Stimulated activated naive CD4-positive, alpha-beta T cell treated with Interleukin-2 at 50 U/mL for 16 hours (primary cell): ENCODE data around the gene ANXA3.

Experiments
- DNase-seq: peaks from one replicate; lab custom pipeline; 2025; lab: John Stamatoyannopoulos, UW

ANXA3 gene

GRCh38 chr4:78611215-78611558 lies 59.6 kb downstream of the ANXA3 start:
- DNase-seq = no peak

GRCh38 chr4:78612398-78613178 lies 61.0 kb downstream of the ANXA3 start:
- DNase-seq = no peak

GRCh38 chr4:78613522-78614321 lies 62.2 kb downstream of the ANXA3 start:
- DNase-seq = no peak

GRCh38 chr4:78616046-78616498 lies 64.5 kb downstream of the ANXA3 start:
- no peak for DNase-seq

- no peak for DNase-seq
Observed at GRCh38 chr4:78618436-78618835, 66.9 kb downstream of the ANXA3 start.

GRCh38 chr4:78621395-78621794 lies 69.8 kb downstream of the ANXA3 start:
- no peak for DNase-seq

GRCh38 chr4:78622253-78622979 lies 70.8 kb downstream of the ANXA3 start:
- DNase-seq = no peak

- DNase-seq = no peak
Observed at GRCh38 chr4:78624048-78624447, 72.5 kb downstream of the ANXA3 start.

- no peak for DNase-seq
Observed at GRCh38 chr4:78625073-78625472, 73.5 kb downstream of the ANXA3 start.

- DNase-seq = no peak
Observed at GRCh38 chr4:78627046-78627965, 75.7 kb downstream of the ANXA3 start.

- DNase-seq = no peak
Observed at GRCh38 chr4:78627966-78628678, 76.6 kb downstream of the ANXA3 start.

GRCh38 chr4:78629991-78630541 lies 78.5 kb downstream of the ANXA3 start:
- DNase-seq = no peak

- no peak for DNase-seq
Observed at GRCh38 chr4:78630615-78631014, 79.0 kb downstream of the ANXA3 start.

GRCh38 chr4:78634011-78634664 lies 82.6 kb downstream of the ANXA3 start:
- DNase-seq = no peak

- no peak for DNase-seq
Observed at GRCh38 chr4:78638337-78639172, 87.0 kb downstream of the ANXA3 start.

GRCh38 chr4:78640714-78641113 lies 89.1 kb downstream of the ANXA3 start:
- DNase-seq = no peak

- DNase-seq = no peak
Observed at GRCh38 chr4:78642934-78643333, 91.4 kb downstream of the ANXA3 start.

- DNase-seq = no peak
Observed at GRCh38 chr4:78644063-78644691, 92.6 kb downstream of the ANXA3 start.
